NCI-H345 treated with DMSO at 0.1 percent for 48 hours (cell line): ENCODE data around the gene KRT80.

Experiments used
- DNase-seq: peaks from one replicate; lab custom pipeline; 2025; ENCODE audit not compliant: unreplicated experiment; lab: John Stamatoyannopoulos, UW

KRT80 gene

DNA sequence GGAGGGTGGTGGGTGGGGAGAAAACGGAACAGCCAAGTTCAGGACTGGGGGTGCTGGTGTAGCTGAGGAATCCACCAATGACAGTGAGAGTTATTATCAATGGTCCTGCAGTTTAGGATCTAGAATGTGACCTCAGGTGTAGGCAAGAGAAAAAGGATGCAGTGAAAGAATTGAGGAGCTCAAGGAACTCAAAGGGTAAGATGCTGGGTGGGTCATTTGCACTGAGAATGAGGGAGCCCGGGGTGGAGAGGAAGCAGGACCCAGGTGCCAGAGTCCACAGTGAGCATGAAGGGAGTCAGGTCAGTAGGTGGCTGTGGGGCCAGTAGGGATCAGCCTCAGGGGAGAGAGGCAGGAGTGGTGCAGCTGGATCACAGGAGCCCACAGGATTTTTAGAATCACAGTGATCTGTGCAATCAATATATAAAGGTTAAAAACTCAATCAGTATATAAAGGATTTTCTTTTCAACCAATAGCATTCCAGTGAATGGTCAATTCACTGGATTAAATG lies 38.1 kb upstream of the KRT80 start:
- DNase-seq, result no peak

GRCh38 chr12:52228931-52229330 lies 37.1 kb upstream of the KRT80 start:
- DNase-seq, result no peak

- no peak for DNase-seq
These were observed 36.6 kb upstream of the KRT80 start for GRCh38 chr12:52228366-52228765.

- DNase-seq, result no peak
These were observed 35.9 kb upstream of the KRT80 start for GRCh38 chr12:52227606-52228166.

- DNase-seq, result no peak
These were observed 34.6 kb upstream of the KRT80 start for GRCh38 chr12:52226446-52226845.

GRCh38 chr12:52225752-52226151 lies 33.9 kb upstream of the KRT80 start:
- DNase-seq, result no peak

GRCh38 chr12:52224151-52224550 lies 32.3 kb upstream of the KRT80 start:
- no peak for DNase-seq

DNA sequence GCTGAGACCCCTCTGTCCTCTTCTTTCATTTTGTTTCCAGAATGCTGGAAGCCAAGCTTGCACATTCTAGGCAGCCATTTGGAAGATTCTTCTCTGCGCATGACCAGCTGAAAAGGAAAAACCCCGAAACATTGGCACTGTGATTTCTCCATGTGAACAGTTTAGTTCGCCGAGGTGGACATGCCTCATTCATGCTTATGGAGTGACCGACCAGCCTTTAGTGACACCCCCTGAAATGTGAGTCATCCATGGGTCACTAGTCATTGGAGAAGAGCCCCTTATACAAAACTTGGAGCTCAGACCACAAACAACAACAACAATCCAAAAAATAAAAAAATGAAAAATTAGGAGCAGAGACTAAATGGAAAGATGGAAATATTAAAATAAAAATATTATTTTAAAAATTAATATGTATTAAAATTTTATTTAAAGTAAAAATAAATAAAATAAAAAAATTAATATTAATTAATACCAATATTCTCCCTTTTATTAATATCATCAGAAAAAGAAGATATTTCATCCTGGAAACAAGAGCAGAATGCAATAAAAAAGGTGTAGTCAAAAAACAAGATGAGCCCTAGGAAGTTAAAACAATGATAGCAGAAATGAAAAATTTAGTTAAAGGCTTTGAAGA lies 31.7 kb upstream of the KRT80 start:
- DNase-seq, result no peak

DNA sequence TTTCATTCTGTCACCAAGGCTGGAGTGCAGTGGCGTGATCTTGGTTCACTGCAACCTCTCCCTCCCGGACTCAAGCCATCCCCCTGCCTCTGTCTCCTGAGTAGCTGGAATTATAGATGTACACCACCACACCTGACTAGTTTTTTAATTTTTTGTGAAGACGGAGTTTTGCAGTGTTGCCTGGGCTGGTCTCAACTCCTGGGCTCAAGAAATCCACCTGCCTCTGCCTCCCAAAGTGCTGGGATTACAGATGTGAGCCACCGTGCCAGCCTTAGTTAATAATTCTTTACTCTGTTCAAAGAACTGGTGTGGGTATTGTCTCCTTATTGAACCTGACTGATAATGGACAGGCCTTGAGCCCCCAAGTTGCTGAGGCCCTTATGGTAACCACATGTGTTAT lies 30.9 kb upstream of the KRT80 start:
- no peak for DNase-seq

GRCh38 chr12:52221912-52222457 lies 30.2 kb upstream of the KRT80 start:
- DNase-seq, result no peak

DNA sequence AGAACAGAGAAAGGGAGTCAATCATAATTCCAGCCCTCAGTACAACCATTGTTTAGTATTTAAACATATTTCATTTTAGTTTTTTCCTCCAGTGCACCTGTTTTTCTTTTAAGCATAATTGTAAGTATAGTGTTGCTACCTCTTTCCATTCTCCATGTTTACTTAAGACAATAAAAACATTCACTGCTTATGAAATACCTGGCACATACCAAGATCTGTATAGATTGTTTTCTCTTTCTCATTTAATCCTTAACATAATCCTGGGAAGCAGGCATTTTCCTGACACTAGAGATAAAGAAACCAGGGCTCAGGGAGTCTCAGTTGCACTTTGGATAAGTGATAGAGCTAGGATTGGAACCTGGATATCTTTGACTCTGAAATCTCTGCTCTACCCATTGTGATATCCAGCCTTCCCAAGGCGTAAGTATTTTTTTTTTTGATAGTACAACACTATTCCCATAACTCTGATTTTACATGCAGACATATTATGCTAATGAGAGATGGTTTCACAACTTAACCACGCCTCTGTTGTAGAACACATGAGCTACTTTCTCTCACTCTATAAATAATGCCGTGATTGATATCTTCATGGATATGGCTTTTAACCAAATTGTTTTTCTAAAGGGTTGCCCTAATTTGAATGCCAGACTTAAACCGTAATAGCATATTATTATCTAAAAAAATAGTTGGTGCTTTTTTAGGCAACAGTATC lies 29.4 kb upstream of the KRT80 start:
- DNase-seq, result no peak

GRCh38 chr12:52220477-52220876 lies 28.7 kb upstream of the KRT80 start:
- no peak for DNase-seq

DNA sequence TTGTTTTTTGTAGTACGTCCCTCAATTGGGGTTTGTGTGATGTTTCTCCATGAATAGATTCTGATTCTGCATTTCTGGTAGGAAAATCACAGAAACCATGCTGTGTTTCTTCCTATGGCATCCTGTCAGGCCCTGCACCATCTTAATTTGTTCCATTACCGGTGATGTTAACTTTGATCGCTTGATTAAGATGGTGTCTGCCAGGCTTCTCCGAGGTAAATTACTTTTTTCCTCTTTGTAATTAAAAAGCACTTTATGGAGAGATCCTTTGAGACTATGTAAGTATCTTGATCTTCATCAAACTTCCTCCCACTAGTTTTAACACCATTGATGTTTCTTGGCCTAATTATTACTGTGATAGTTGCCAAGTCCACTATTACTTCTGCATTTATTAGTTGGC lies 26.2 kb upstream of the KRT80 start:
- DNase-seq, result no peak

- DNase-seq, result no peak
These were observed 25.4 kb upstream of the KRT80 start for GRCh38 chr12:52217223-52217622.

DNA sequence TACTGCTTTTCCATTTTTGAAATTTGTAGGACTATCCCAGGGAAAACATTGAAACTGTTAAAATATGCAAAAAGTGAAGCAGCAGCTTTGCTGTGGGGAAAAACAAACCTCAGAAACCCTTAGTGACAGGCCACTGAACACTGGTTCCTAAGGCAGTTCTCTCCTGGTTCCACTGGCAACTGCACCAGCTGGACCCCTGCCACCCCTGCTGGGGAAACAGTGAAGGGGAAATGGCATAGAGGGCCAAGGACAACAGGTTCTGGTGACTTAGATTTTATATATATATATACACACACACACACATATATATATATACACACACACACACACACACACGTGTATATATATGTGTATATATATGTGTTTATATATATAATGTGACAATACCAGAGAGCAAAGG lies 25.0 kb upstream of the KRT80 start:
- no peak for DNase-seq

GRCh38 chr12:52216100-52216499 lies 24.3 kb upstream of the KRT80 start:
- DNase-seq, result no peak

GRCh38 chr12:52215587-52216031 lies 23.8 kb upstream of the KRT80 start:
- DNase-seq, result no peak

- no peak for DNase-seq
These were observed 22.6 kb upstream of the KRT80 start for GRCh38 chr12:52214421-52214802.

GRCh38 chr12:52213564-52214420 lies 22.0 kb upstream of the KRT80 start:
- DNase-seq, result peak; percentile 49

GRCh38 chr12:52212701-52213563 lies 21.1 kb upstream of the KRT80 start:
- peak; percentile 34 for DNase-seq
